HG02973 (cell line): ENCODE measurements around the gene RAB32.

ENCODE experiments used
- ATAC-seq: cut with Tn5 transposase; IDR thresholded peaks from one replicate; pipeline ENCODE4 v1.9.1; 2021; ENCODE audit warnings: moderate library complexity; ENCODE audit not compliant: unreplicated experiment

RAB32 gene

GRCh38 chr6:146581968-146582367 lies 38.3 kb downstream of the RAB32 start:
- no peak for ATAC-seq

- ATAC-seq = no peak
Measured at GRCh38 chr6:146582857-146583256, 39.2 kb downstream of the RAB32 start.

GRCh38 chr6:146583966-146584365 lies 40.3 kb downstream of the RAB32 start:
- no peak for ATAC-seq

GRCh38 chr6:146587459-146587858 lies 43.8 kb downstream of the RAB32 start:
- no peak for ATAC-seq

GRCh38 chr6:146590492-146590891 lies 46.9 kb downstream of the RAB32 start:
- no peak for ATAC-seq

- no peak for ATAC-seq
Measured at GRCh38 chr6:146592451-146592850, 48.8 kb downstream of the RAB32 start.

- no peak for ATAC-seq
Measured at GRCh38 chr6:146593986-146594385, 50.4 kb downstream of the RAB32 start.

- ATAC-seq = no peak
Measured at GRCh38 chr6:146594495-146594894, 50.9 kb downstream of the RAB32 start.

- ATAC-seq = no peak
Measured at GRCh38 chr6:146595972-146596731, 52.5 kb downstream of the RAB32 start.

- ATAC-seq = no peak
Measured at GRCh38 chr6:146598772-146599405, 55.3 kb downstream of the RAB32 start, which contains the start of gene ADGB. ADGB (plus strand) TSS chr6:146598972; CDS start chr6:146599041, 69 bp downstream.

- no peak for ATAC-seq
Measured at GRCh38 chr6:146601352-146601751, 57.7 kb downstream of the RAB32 start.

GRCh38 chr6:146602526-146602925 lies 58.9 kb downstream of the RAB32 start:
- ATAC-seq = no peak
